Stimulated activated CD4-positive, alpha-beta T cell treated with anti-CD3 and anti-CD28 coated beads, Interleukin-1b, Interleukin-23, amount 100 ng/mL, for 48 hours (primary cell): Measurements from ENCODE around the gene SGPP1.
"Not testable (repeated sequence)": the region's sequence is repeated elsewhere in the genome, so short reads cannot be mapped to it uniquely, and the experiment has no call there.

Experiments used
- DNase-seq: peaks from one replicate; pipeline ENCODE4 v3.0.0-alpha.2; 2020

Gene SGPP1

DNA sequence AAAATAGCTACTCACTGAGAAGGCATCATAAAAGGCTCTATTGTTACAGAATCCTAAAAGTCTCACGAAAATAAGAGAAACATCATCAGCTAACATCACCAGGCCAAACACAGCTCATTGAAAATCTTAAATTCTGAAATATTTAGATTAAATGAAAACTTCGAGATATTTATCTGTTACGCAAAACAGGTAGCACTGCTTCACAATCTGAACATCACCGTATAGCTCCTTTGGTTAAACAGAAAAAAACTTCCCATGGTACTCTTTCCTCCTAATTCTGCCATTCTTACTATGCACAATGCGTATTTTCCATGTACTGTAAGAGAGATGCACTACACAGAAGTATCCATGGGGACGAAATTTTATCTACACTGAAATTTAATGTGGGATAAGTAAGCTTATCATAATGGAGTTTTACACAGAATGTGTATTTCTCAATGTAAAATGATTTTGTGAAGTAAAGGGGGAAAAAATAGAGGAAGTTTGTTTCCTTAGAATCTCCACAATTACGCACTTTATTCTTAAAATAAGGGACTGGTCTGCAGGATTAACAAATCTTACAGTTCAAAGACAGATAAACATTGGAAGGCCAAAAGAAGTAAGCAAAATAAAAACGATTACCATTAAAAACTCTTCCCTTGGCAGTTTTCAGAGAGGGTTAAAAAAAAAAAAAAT, 1.9 kb downstream of the SGPP1 start:
- no peak for DNase-seq

DNA sequence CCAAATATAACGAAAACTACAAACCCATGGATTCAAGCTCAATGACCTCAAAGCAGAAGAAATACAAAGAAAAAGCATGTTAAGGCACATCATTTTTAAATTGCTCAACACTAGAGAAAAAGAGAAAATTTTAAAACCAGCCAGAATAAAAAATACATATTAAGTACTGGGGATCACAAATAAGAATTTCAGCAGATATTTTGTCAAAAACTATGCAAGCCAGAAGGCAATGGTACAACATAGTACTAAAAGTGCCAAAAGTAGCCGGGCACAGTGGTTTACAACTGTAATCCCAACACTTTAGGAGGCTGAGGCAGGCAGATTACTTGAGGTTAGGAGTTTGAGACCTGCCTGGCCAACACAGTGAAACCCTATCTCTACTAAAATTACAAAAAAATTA, 10.2 kb downstream of the SGPP1 start:
- no peak for DNase-seq

DNA sequence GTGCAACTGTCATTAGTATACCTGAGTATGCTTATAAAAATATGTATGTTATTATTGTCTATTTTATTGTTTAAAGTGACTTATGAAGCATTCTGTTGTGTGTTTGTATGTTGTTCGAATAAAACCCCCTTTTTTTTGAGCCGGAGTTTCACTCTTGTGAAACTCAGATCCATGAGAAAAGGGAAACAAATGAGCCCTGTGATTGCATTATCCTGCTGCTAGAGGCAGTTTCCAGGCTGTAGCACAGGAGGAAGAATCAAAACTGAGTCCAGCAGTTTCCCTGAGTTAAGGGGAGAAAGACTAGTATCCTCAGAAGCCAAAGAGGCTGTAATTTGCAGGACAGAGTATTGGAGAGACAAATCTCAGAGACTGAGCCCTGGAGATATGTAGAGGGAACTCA, 12.5 kb downstream of the SGPP1 start:
- DNase-seq, result no peak

DNA sequence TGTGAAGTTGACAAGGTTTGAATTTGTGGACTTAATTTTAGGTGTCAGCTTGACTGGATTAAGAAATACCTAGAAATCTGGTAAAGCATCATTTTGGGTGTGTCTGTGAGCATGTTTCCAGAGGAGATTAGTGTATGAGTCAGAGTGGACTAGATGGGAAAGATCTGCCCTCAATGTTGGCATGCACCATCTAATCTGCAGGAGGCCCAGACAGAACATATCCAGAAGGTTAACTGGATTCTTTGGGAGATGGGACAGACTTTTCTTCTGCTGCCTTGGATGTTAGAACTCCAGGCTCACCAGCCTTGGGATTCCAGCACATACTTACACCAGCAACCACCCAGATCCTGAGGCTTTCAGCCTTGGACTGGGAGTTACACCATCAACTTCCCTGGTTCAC, 14.1 kb downstream of the SGPP1 start:
- no peak for DNase-seq

DNA sequence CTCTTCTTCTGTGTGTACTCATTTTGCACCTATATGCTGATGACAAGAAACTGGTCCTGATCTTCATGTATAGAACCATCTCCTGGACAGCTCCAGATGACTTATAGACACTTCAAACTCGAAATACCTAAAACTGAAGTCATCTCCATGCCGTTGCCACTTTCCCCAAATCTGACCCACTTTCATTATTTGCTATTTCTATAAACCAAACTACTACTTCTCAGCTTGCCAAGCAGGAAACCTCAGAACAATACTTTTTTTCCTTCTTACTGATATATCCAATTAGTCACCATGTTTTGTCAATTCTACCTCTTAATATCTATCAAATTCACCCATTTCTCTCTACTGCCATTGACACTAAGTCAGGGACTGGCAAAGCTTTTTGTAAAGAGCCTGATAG, 14.8 kb downstream of the SGPP1 start:
- no peak for DNase-seq

DNA sequence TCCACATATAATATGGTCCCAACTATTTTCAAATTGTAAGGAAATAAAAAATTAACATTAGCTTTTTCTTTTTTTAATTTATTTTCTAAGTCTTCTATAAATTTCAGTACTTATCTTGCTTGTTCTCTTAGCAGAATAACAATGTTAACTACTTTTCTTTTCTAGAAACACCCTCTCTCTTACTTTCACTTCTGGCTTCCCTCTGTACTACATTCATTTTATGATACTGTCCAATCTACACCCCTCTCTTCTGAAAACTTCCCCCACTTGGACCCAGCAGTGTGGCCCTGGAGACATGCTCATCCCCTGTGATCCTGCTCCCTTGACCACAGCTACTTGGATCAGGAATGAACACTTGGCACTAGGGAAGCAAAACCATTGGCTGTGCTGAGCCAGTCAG, 15.7 kb downstream of the SGPP1 start:
- DNase-seq, result no peak

DNA sequence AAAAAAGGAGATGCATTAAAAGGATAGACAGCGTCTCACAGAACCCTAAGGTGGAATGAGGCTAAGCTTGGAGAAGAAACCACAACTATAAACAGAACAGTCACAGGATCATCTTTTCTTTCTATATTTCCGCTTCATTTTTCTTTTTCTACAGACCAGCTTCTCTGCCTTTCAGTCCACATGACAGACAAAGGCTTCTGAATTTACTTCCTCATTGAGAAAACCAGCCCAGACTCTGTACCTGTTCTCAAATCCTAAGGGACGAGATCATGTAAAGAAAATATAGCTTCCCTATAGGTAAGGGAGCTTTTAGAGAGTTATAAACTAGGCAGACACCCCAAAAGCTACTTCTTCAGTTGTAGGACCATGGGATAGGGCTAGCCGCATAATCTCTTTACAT, 17.4 kb downstream of the SGPP1 start:
- DNase-seq, result no peak

DNA sequence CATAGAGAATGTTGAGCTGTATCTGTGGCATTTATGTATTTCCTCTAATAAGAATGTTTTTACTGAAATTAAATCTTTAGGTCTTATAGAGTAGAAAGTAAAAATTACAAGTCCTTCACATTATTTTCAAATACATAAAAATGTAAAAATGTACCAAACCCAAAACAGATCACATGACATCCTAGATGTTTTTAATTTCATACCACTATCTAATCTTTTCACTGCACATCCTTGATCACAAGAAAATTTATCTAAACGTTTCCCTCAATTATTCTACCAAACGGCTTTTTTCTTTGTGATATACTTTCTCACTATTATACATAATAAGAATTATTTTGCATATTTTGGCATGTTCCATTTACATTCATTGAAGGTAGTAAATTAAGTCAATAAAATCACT, 18.3 kb downstream of the SGPP1 start:
- no peak for DNase-seq

DNA sequence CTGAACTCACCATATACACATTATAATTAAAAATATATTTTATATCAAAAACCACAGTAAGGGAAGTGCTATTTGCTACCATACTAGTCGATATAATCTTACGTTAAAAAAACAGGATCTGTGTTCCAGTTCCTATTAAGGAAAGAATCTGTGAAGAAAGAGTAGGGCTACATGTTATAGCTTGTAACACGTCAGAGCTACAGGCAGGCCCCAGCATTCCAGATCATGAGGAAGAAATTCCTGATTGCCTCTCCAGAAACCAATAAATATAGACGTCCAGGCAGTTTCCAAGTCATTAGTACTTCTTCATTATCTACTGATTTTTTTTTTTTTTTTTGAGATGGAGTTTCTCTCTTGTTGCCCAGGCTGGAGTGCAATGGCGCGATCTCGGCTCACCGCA, 20.6 kb downstream of the SGPP1 start:
- DNase-seq, result no peak

DNA sequence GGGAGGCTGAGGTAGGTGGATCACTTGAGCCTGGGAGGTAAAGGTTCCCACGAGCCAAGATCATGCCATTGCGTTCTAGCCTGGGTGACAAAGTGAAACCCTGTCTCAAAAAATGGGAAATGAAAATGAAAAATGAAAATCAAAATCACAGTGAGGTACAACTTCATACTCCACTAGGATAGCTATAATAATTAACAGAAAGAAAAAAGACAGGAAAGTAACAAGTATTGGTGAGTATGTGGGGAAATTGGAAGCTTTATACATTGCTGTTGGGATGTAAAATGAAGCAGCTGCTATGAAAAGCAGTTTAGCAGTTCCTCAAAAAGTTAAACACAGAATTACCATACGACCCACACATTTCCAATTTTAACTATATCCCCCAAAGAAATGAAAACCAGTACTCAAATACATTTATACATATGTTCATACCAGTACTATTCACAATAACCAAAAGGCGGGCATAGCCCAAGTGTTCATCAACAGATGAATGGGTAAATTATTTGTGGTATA, 22.2 kb downstream of the SGPP1 start:
- DNase-seq, result no peak

DNA sequence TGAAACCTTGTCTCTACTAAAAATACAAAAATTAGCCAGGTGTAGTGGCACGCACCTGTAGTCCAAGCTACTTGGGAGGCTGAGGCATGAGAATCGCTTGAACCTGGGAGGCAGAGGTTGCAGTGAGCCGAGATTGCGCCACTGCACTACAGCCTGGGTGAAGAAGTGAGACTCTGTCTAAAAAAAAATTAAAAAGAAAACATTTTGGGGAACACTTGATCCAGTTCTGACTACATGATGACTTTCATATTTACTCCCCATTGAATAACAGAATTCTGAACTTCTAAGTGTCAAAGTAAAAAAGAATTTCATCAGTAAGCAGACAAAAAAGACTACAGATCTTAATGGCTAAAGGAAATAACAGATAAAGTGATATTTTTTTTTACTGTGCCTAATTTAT, 25.3 kb downstream of the SGPP1 start:
- not testable (repeated sequence) for DNase-seq

DNA sequence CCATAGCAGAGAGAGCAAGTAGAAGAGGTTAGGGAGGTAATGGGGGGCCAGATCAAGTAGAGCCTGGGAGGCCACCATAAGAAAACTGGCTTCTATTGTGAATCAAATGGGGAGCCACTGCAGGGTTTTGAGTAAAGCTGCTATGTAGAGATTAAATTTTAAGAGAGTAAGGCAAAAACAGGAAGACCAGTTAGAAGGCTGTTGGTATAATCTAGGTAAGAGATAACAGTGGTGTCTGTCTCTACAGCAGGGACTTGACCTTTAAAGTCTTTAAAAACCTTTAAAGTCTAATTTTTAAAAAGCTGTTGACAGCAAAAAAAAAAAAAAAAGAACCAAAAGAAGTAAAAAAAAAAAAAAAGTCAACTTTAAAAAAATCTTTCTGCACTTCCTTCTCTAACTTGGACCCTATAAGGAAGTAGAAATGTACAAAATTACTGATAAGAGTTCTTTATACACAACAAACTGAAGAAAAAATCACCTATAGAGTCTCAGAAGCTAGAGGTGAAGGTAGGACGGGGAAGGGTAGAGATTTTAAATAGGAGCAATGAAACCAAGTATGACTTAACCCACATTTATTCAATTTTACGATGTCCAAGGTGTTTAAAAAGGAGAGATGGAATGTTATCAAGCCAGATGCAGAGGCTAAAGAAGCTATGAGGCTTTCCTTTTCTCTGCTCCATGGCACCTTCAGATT, 26.1 kb downstream of the SGPP1 start:
- DNase-seq, result no peak

DNA sequence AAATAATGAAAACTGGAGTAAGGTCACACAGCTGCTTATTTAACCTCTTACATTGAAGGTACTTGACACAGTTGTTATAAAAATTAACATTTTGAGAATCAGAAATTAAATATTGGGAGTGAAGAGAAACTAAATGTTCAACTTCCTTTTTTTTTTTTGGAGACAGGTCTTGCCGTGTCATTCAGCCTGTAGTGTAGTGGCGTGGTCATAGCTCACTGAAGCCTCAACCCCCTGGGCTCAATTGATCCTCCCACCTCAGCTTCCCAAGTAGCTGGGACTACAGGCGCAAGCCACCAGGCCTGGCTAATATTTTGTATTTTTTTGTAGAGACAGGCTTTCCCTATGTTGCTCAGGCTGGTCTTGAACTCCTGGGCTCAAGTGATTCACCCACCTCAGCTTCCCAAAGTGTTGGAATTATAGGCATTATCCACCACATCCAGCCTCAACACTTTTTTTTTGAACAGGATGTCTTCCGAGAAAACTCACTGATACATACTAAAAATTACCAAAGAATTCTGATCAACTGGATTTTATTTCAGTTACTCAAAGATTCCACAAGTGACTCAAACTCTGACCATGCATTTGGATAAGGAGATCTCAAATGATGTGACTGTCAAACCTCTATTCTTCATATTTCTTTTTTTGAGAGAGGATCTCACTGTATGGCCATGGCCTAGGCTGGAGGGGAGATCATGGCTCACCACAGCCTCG, 35.4 kb downstream of the SGPP1 start:
- DNase-seq, result no peak

DNA sequence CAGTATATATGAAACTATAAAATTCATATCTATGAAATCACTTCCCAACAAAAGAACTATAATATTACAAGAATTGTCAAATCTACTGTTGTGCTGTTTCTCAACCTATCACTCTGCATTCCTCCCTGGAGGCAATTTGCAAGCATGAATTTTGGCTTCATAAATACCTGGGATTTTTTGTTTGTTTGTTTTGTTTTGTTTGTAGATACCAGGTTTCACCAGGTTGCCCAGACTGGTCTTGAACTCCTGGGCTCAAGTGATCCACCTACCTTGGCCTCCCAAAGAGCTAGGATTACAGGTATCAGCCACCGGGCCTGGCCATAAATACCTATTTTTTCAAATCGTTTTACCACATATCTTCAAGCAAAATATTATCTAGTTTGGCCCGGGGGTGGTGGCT, 38.7 kb downstream of the SGPP1 start:
- DNase-seq, result no peak

DNA sequence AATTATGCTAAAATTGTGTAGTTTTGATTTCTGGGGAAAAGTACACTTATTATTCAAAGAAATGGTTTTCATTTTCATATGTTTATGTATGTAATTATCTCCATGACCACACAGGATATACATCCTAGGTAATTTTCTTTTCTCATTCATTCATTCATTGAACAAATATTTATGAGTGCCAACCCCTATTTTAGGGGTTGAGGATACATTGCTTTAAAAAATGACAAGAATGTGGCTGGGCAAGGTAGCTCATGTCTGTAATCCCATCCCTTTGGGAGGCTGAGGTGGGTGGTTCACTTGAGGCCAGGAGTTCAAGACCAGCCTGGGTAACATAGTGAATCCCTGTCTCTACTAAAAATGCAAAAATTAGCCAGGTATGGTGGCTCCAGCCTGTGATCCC, 40.9 kb downstream of the SGPP1 start:
- no peak for DNase-seq

DNA sequence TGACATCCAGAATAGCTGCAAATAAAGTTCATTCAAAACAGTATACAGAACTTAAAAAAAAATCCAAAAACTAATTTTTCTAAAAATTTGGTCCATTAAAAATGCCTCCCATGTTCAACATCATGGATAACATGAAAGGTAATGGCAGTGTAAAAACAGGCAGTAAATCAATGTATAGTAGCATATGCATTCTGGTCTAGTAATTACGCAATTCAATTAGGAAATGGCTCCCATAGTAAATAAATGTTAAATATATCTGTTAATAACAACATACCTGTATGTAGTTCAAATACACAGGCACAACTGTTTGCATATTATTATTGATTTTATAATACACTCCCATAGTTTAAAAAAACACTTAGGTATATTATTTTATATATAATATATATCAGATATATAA, 42.5 kb downstream of the SGPP1 start:
- no peak for DNase-seq

DNA sequence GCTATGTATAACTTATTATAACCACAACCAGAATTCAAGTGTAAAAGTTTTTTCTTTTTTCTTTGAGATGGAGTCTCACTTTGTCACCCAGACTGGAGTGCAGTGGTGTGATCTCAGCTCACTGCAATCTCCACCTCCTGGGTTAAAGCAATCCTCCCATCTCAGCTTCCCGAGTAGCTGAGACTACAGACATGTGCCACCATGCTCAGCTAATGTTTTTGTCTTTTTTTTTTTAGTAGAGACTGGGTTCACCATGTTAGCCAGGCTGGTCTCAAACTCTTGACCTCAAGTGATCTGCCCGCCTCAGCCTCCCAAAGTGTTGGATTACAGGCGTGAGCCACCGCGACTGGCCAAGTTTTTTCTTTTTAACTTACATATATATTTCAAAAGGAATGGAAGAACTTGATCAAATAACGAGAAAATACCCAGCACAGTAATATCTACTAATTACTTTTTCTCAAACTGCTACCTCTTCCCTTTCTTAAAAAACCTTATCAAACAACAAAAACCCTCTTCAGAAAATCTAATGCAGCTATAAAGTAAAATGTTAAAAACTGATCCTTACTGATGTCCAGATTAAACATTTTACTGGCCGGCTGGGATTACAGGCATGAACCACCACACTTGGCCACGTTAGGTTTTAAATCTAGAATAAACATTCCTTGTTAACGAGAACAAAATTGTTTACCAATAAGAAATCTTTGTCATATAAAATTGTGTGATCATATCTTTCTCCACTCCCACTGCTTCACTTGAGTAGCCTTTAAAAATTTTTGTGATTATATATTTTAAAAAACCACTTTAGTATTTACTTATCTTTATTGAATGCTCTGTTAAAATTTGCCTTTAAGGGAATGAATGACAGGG, 44.9 kb downstream of the SGPP1 start:
- no peak for DNase-seq

DNA sequence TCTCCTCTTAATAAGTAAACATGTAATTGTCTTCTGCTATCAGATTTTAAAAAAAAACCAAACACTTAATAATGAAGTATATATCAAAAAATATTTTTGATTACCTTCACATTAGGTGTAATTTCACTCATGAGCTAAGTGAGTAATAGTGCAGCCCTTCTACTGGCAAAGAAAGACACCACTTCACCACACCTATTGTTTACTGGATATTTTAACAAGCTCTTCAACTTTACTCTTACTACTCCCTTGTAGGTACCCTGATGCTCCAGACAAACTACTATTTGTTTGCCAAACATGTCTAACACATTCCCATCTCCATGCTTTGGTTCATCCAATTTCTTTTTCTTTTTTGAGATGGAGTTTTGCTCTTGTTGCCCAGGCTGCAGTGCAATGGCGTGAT, 49.3 kb downstream of the SGPP1 start:
- DNase-seq, result no peak

DNA sequence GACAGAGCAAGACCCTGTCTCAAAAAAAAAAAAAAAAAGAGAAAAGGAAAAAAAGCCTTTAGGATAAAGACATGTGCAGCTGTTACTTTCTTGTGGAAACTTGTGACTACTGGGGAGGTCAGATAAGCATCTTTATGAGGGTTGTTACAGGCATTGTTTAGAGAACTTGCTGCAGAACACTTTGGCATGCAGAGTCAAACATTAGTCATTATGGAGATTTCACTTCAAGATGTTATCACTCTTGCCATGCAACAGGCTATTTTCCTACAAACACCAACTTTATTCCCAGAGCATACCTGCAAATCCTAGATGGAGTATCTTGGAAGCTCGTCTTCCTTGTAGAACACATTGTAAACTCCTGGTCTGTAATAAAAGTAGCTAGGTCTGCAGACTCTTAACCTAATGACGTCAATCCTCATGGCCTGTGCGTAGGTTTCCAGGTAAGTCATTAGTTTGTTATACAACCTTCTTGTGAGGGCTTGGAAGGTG, 49.9 kb downstream of the SGPP1 start:
- no peak for DNase-seq

DNA sequence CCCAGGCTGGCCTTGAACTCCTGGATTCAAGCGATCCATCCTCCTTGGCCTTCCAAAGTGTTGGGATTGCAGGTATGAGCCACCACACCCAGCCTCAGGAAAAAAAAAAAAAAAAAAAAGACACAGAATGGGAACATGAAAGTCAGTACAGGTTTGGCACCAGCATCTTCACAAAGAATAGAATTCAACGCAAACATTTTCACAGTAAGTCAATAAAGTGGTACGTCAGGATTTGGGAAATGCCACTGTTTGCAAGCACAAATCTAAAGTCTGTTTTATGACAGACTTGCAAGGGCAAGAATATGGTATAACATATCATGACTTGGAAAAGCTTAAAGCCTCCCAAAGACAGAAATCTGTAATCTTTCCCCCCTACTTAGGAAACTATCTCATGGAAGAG, 51.2 kb downstream of the SGPP1 start:
- no peak for DNase-seq

DNA sequence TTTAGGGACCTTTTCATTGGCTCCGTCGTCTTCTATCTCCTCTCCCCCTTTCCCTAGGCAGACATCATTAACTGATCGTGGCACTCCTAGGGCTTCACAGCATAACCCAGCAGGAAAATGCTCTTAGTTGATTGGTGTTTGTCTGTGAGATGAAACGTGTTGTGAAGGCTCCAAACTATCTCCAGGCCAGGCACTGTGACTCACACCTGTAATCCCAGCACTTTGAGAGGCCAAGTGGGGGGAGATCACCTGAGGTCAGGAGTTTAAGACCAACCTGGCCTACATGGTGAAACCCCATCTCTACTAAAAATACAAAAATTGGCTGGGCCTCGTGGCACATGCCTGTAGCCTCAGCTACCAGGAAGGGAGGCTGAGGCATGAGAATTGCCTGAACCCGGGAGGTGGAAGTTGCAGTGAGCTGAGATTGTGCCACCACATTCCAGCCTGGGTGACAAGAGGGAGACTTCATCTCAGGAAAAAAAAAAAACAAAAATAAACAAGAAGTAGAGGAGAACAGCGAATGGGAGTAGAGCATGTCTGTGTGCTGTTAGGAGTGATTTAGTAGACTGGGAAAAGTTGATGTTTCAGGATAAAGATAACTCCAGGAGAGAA, 53.9 kb downstream of the SGPP1 start:
- DNase-seq, result no peak

DNA sequence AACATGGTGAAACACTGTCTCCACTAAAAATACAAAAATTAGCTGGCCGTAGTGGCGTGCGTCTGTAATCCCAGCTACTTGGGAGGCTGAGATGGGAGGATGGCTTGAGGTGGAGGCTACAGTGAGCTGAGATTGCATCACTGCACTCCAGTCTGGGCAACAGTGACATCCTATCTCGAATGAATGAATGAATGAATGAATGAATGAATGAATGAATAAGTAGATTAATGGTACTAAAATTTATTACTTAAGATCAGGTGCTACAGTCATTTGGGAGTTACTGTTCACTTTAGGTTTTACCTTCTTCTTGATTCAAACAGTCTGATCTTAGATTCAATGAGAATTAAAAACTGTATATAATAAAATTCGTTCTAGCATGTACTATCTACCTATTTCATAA, 54.6 kb downstream of the SGPP1 start:
- DNase-seq, result no peak
